Transverse colon (tissue), 3 donors: ENCODE measurements around the gene LCE1B.

ENCODE experiments used
- POLR2A ChIP-seq: fragments of 450-650 bp; IDR thresholded peaks from one replicate; pipeline ENCODE4 v1.6.1; 2016; ENCODE audit warnings: antibody characterized with exemption, mild to moderate bottlenecking, moderate library complexity
- TF ChIP-seq, protein P1 (sequence below), 5 experiments: fragments of 200-600 bp in 3 of 5; fragments of 450-650 bp in 2 of 5; sonication (generic) in 3 of 5; IDR thresholded peaks; 1 replicate in 2 of 5; 2 replicates in 3 of 5; pipeline ENCODE4 v1.5.1; 2016 to 2017; ENCODE audit warnings: antibody characterized with exemption in 5 of 5, inconsistent platforms in 3 of 5, mild to moderate bottlenecking in 2 of 5, moderate library complexity in 1 of 5

GRCh38 chr1:152811050-152811449 lies 721 bp upstream of the LCE1B start:
- TF ChIP-seq, protein P1, sequence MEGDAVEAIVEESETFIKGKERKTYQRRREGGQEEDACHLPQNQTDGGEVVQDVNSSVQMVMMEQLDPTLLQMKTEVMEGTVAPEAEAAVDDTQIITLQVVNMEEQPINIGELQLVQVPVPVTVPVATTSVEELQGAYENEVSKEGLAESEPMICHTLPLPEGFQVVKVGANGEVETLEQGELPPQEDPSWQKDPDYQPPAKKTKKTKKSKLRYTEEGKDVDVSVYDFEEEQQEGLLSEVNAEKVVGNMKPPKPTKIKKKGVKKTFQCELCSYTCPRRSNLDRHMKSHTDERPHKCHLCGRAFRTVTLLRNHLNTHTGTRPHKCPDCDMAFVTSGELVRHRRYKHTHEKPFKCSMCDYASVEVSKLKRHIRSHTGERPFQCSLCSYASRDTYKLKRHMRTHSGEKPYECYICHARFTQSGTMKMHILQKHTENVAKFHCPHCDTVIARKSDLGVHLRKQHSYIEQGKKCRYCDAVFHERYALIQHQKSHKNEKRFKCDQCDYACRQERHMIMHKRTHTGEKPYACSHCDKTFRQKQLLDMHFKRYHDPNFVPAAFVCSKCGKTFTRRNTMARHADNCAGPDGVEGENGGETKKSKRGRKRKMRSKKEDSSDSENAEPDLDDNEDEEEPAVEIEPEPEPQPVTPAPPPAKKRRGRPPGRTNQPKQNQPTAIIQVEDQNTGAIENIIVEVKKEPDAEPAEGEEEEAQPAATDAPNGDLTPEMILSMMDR (IDR thresholded peaks at IDR 0.05): no peak
- TF ChIP-seq POLR2A: no peak
